K562 (cell line): Measurements from ENCODE around the gene IMMP1L. TPM values are rescaled to one million over a fixed set of nuclear protein-coding genes. Genes with fewer than 3 reads are reported as not detected.

Experiments used
- CREBBP ChIP-seq: IDR thresholded peaks from one replicate; pipeline ENCODE4 v1.6.1; 2012; ENCODE audit warnings: low read depth, mild to moderate bottlenecking, control low read depth, inconsistent platforms, low read length
- FOXA3 ChIP-seq, 2 experiments: fragments of 450-650 bp in 1 of 2; sonication (generic) in 1 of 2; formaldehyde crosslinking; IDR thresholded peaks in 1 of 2; conservative IDR thresholded peaks in 1 of 2; 2 replicates each; pipeline versions ENCODE4 v1.4.0 to v1.8.0; 2020 to 2022; ENCODE audit warnings: mild to moderate bottlenecking in 2 of 2, missing genetic modification reagents in 1 of 2
- MIER1 ChIP-seq: fragments of 450-650 bp; IDR thresholded peaks from 2 replicates; pipeline ENCODE4 v1.6.1; 2016; ENCODE audit warnings: antibody characterized with exemption, mild to moderate bottlenecking, low read depth
- REST ChIP-seq, 2 experiments: fragments of 450-650 bp; formaldehyde crosslinking in 1 of 2; IDR thresholded peaks; 2 replicates each; pipeline versions ENCODE4 v1.4.0 to v1.6.1; 2014 to 2020; ENCODE audit warnings: mild to moderate bottlenecking in 2 of 2, borderline replicate concordance in 1 of 2, low read depth in 1 of 2
- SAFB ChIP-seq: fragments of 200-400 bp; formaldehyde crosslinking; IDR thresholded peaks from 2 replicates; pipeline ENCODE4 v1.6.1; 2017; ENCODE audit warnings: low read depth, low read length, borderline replicate concordance
- SMARCA5 ChIP-seq: fragments of 450-650 bp; IDR thresholded peaks from 2 replicates; pipeline ENCODE4 v1.6.1; 2016
- SP2 ChIP-seq: IDR thresholded peaks from 2 replicates; pipeline ENCODE4 v1.6.1; 2011; ENCODE audit warnings: mild to moderate bottlenecking, low read depth, low read length, moderate library complexity; ENCODE audit not compliant: poor library complexity, severe bottlenecking; ENCODE audit errors: extremely low read depth
- ZNF347 ChIP-seq: fragments of 450-650 bp; formaldehyde crosslinking; IDR thresholded peaks from 2 replicates; pipeline ENCODE4 v1.4.0; 2020; ENCODE audit warnings: low read depth, mild to moderate bottlenecking, moderate library complexity
- ZNF384 ChIP-seq: IDR thresholded peaks from 2 replicates; pipeline ENCODE4 v1.6.1; 2012; ENCODE audit warnings: low read depth, low read length, improper control_type of control experiment
- ZNF551 ChIP-seq: fragments of 250-450 bp; sonication (Bioruptor Pico); IDR thresholded peaks from 2 replicates; pipeline ENCODE4 v1.5.0; 2021; ENCODE audit warnings: mild to moderate bottlenecking, moderate library complexity
- polyA plus RNA-seq, 8 experiments: library from polyadenylated mRNA; depleted of rRNA in 4 of 8; stranded (reverse) in 5 of 8; unstranded in 3 of 8; fragments of >200 nt; fragmentation: Nextera tagmentation in 2 of 8; fragmentation: Illumina TruSeq in 1 of 8; extraction: Ambion mirVana in 2 of 8; extraction: Trizol in 1 of 8; gene quantifications; 2 replicates each; pipeline versions ENCODE4 v1.2.1 to v1.2.3, GENCODE V29; 2011 to 2014; ENCODE audit warnings: inconsistent platforms in 1 of 8, missing spikeins in 1 of 8
- total RNA-seq, 7 experiments: library from RNA; depleted of rRNA in 6 of 7; stranded (reverse); fragments of >200 nt in 6 of 7; fragmentation: Illumina TruSeq in 2 of 7; extraction: Trizol in 2 of 7; gene quantifications; 2 replicates each; pipeline versions ENCODE4 v1.2.1 to v1.2.3, GENCODE V29; 2011 to 2021; ENCODE audit warnings: low replicate concordance in 1 of 7
- TF ChIP-seq, protein P1 (sequence below): fragments of 450-650 bp; IDR thresholded peaks from 2 replicates; pipeline ENCODE4 v1.6.1; 2016; ENCODE audit warnings: borderline replicate concordance
- TF ChIP-seq, protein P2 (sequence below): fragments of 450-650 bp; formaldehyde crosslinking; IDR thresholded peaks from 2 replicates; pipeline ENCODE4 v1.4.0; 2020; ENCODE audit warnings: mild to moderate bottlenecking, moderate library complexity

Gene IMMP1L
- total and polyA plus RNA-seq, 9 of the 15 experiments (the other 6 are each of a cell fraction or from before 2014, with no cell fraction given) = 56.0 to 245 (median 169) TPM

DNA sequence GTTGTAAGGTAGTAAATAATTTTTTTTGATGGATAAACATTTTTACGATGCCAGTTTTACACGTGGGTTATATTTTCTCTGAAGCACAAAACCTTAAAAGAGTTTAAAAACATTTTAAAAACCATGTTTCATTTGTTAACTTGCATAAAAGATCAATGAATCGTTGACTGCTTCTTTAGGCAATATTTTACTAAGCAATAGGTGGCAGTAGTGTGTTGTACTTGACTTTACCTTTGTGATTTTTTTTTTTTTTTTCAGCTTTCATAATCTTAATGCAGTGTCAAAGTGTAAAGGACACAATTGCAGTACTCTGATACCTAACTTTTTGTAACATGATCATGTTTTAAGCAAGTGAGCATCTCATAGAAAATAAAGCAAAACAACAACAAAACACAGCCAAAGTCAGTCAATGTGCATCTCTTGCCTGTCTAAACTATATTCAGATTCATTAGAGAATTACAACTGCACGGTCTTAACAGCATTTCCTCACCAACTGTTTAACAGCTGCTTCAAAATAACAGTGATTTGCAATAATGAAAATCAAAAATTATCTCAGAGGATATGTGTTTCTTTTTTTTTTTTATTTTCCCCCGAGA is 112.1 kb downstream of the IMMP1L start (continued):
- TF ChIP-seq ZNF347 (CRISPR knock-in tag) (no peak), REST (IDR thresholded peaks at IDR 0.05; ENCODE audit: borderline replicate concordance) (peak; percentile 54; the same call in 1 of the 2 replicates), REST (CRISPR knock-in tag; IDR thresholded peaks at IDR 0.05; ENCODE audit: low read depth) (no peak), ZNF551 (CRISPR knock-in tag) (no peak), MIER1 (no peak), SAFB (no peak), SMARCA5 (no peak), ZNF384 (peak; percentile 99), CREBBP (no peak), SP2 (no peak), FOXA3 (CRISPR knock-in tag; conservative IDR thresholded peaks at IDR 0.05 in 1 of 2, IDR thresholded peaks at IDR 0.05 in 1 of 2) (no peak)
- TF ChIP-seq, protein P1, sequence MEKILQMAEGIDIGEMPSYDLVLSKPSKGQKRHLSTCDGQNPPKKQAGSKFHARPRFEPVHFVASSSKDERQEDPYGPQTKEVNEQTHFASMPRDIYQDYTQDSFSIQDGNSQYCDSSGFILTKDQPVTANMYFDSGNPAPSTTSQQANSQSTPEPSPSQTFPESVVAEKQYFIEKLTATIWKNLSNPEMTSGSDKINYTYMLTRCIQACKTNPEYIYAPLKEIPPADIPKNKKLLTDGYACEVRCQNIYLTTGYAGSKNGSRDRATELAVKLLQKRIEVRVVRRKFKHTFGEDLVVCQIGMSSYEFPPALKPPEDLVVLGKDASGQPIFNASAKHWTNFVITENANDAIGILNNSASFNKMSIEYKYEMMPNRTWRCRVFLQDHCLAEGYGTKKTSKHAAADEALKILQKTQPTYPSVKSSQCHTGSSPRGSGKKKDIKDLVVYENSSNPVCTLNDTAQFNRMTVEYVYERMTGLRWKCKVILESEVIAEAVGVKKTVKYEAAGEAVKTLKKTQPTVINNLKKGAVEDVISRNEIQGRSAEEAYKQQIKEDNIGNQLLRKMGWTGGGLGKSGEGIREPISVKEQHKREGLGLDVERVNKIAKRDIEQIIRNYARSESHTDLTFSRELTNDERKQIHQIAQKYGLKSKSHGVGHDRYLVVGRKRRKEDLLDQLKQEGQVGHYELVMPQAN = no peak
- TF ChIP-seq, protein P2, sequence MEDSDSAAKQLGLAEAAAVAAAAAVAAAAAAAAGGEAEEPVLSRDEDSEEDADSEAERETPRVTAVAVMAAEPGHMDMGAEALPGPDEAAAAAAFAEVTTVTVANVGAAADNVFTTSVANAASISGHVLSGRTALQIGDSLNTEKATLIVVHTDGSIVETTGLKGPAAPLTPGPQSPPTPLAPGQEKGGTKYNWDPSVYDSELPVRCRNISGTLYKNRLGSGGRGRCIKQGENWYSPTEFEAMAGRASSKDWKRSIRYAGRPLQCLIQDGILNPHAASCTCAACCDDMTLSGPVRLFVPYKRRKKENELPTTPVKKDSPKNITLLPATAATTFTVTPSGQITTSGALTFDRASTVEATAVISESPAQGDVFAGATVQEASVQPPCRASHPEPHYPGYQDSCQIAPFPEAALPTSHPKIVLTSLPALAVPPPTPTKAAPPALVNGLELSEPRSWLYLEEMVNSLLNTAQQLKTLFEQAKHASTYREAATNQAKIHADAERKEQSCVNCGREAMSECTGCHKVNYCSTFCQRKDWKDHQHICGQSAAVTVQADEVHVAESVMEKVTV = peak; percentile 44
- TF ChIP-seq, all 486 proteins: peak for 6
